GM18909 (cell line): ENCODE measurements around the gene HES4.
"Not testable (repeated sequence)": the region's sequence is repeated elsewhere in the genome, so short reads cannot be mapped to it uniquely, and the experiment has no call there.

Experiments
- ATAC-seq: cut with Tn5 transposase; IDR thresholded peaks from one replicate; pipeline ENCODE4 v1.9.1; 2021; ENCODE audit warnings: mild to moderate bottlenecking; ENCODE audit not compliant: unreplicated experiment, poor library complexity

Gene HES4

DNA sequence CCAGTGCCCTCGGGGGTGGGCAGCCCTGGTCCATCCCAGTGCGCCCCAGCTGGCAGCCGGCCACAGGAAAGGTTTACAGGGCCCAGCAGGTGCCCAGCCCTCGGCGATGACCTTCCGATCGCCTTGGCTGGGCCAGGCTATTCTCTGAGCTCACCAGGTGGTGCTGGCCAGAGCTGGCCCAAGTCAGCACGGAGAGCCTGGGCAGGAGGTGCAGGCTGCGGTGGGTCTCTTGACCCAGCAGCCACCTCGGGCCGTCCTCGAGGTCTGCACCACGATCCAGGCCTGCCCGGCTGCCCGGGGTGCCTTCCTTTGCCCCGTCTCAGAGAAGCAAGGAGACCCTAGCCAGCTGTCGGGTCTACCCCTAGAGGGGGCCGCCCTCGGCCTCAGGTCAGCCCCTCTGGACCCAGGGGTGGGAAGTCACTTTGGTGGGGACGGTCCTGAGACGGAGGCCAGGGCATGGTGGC is 18.4 kb downstream of the HES4 start:
- ATAC-seq = no peak

DNA sequence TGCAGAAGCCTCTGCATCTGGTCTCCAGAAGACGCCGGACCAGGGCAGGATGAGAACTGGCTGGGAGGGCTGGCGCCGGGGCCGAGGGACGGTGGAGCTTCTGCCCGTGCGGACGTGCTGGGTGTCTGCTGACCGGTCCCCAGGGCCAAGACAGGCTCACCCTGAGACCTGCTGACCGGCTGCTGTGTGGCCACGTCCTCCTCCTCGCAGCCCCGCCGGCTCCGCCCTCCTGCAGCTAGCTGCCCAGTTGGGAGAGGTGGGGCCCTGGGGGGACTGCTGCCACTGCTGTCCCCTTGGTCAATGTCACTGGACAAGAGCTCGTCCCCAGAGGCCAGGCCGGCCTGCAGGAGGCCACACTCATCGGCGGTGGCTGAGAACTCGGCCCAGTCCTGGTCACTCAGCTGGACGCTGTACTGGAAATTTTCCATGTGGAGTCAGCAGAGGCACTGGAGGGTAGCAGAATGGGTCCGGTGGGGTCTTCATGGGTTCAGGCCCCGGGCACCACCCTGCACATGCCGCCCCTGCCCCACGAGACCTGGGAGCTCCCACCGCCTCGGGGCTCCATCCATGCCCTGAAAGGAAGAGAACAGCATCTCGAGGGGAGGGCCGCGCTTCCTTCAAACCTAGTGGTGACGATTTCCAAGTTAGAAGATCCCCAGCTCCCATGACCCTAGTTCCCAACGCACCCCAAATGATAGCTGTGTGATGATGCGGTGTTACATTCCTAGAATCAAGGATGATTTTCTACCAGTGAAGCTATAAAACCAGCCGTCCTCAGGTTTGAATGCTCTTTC is 19.1 kb downstream of the HES4 start:
- ATAC-seq = no peak

DNA sequence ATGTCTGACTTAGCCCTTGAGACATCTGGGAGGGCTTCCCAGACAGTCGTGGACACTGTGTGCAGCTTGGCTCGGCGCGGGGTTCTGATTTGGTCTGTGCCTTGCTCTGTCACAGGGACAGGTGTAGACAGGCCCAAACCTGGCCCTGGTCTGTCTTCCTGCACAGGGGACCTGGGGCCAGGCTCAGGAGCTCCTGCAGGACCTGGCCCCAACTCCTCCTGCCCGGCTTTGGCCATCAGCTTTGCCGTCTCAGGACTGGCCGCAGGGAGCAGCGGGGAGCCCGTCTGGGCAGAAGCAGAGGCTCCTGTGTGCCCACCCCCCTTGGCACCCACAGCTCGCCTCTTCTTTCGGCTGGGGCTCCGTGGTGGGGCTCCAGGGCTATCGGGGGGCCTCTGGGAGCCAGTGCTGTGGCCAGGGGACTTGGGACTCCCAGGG is 19.7 kb downstream of the HES4 start:
- no peak for ATAC-seq

DNA sequence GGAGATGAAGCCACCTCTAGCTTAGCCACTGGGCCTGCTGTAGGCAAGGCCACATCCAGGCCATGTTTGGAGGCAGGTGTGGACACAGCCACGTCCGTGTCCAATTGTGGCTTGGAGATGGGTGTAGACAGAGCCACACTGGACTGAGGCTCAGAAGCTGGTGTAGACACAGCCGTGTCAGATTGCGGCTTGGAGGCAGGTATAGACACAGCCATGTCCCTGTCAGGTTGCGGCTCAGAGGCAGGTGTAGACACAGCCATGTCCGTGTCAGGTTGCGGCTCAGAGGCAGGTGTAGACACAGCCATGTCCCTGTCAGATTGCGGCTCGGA is 20.2 kb downstream of the HES4 start:
- ATAC-seq = no peak

DNA sequence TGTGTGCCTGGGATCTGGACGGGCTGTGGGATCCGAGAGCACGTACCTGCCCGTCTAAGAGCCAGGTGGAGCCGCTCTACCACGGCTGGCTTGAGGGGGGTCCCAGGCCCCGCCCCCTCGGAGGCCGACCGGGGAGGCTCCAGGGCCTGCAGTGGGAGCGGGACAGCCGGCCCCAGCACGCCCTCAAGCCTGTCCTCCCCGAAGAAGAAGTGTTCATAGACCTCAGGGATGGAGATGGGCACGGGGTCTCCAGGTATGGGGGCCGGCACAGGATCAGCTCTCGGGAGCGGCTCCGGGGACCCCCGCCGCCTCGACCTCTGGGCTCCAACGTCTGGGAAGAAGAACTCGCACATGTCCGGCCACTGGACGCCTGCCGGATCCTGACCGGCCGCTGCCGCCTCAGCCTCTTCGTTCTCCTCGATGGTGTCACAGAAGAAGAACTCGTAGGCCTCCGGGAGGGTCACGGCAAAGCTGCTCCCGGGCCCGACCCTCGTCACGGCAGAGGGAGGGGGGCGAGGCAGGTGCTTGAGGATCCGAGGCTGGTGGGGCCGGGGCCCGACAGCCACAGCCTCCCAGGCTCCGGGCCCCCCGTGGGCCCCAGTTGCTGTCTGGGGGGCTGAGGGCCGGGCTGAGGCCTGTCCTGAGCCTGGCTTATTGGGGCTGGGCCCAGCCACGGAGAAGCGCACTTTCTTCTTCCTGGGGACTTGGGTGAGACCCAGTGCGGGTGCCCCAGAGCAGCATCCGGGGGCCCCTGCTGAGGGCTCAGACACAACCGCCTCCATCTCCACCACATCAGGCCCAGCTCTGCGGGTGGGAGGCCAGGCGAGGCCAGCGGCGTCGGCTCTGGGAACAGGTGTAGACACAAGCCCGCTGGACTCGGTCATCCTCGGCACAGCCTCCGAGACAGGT is 20.8 kb downstream of the HES4 start:
- ATAC-seq = no peak

DNA sequence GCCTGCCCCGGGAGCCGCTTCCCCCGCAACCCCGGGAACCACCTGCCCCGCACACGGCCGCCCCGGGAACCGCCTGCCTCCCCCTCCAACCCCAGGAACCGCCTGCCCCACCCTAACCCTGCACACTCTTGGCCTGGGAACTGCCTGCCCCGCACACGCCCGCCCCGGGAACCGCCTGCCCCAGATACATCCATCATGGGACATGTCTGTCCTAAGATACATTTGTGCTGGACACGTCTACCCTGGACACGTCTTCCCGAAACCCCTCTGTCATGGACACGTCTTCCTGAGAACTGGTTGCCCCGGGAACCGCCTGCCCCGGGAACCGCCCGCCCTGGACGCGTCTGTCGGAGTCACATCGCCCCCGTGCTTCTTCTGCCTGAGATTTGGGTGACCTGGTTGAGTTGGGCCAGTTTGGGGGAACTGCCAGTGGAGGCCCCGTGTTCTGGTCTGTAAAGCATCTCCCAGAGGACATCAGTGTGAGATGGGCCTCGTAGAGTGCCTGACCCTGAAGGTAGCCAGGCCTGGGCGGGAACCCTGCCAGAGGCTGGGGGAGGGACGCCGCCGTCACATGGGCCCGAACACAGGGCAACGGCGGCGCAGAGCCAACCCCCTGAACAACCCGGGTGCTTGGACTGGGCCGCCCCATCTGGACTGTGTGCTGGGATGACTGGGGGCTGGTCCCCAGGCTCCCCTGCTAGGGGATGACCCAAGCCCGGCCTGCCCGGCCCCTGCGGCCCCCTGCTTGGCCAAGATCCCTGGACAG is 21.6 kb downstream of the HES4 start:
- ATAC-seq = no peak

DNA sequence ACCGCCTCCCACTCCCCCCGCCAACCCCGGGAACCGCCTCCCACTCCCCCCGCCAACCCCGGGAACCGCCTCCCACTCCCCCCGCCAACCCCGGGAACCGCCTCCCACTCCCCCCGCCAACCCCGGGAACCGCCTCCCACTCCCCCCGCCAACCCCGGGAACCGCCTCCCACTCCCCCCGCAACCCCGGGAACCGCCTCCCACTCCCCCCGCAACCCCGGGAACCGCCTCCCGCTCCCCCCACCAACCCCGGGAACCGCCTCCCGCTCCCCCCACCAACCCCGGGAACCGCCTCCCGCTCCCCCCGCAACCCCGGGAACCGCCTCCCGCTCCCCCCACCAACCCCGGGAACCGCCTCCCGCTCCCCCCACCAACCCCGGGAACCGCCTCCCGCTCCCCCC is 23.1 kb downstream of the HES4 start:
- not testable (repeated sequence) for ATAC-seq

DNA sequence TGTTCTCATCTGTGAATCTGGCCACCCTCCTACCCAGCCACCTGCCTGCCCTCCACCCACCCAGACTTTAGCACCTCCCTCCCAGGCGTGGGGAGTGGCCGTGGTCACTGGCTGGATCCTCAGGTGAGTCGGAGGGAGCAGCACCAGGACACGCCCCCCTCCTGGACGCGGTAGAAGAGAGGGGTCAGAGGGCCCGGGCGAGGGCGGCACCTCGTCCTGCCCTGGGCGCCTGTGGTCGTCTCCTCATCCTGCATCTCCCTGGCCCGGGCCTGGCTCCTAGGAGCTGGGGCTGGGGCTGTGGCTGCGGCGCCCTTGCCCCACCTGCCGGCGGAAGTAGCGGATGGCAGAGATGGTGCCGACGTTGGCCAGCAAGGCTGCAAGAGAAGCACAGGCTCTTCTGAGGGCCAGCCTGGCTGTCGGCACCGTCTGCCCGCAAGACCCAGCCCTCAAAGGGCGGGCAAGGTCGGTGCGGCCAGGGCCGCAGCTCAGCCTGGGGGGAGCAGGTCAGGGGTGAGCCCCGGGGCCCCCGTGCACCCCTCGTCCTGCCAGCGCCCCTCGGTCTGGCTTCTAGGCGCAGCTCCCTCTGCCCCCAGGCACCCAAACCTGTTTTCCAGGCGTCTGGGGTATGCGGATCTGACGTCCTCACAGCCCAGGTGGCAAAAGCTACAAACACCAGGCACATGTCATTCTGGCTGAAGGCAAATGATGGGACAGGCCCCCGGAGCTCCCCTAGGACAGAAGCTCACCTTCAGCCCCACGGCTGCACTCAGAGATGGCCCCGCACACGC is 23.8 kb downstream of the HES4 start:
- ATAC-seq = no peak

DNA sequence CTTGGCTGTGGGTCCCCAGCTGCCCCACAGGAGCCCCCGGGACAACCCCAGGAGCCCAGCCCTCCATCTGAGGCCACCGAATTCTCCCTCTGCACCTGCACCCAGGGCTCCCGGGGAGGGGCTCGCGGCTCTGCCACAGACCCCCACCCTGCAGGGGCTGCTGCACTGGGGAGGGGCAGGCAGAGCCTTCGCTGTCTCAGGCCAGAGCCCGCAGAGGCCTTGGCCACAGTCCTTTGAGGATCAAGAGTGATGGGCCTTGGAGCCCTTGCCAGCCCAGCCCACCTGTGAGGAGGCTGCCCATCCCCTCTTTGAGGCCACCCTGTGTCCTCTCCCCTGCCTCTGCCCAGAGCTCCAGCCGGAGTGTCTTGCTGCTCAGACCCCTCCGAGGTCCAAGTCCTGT is 24.5 kb downstream of the HES4 start:
- ATAC-seq = no peak

DNA sequence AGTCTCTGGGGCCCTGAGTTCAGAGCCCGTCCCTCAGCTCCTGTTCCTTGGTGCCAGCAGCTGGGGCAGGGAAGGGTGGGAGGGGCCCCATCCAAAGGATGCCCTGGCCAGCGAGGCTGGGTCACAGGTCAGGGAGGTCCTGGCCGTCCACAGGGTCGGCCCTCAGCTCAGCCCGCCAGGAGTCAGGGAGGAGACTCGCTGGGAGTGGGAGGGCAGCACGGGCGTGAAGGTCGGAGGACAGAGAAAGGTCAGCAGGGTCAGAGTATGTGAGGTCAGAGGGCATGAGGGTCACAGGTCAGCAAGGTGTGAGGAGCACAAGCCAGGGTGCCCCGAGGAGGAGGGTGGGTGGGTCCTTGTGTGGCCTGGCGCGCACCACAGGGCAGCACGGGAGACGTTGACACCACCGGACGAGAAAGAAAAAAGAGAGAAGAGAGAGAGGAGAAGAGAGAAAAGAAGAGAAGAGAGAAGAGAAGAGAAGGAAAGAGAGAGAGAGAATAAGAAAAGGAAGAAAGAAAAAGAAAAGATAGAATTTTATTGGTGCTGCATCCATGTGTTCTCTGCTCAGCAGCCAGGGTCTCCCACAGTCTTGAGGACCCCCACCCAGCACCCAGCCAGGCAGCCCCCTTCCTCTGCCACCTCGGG is 25.1 kb downstream of the HES4 start:
- no peak for ATAC-seq

DNA sequence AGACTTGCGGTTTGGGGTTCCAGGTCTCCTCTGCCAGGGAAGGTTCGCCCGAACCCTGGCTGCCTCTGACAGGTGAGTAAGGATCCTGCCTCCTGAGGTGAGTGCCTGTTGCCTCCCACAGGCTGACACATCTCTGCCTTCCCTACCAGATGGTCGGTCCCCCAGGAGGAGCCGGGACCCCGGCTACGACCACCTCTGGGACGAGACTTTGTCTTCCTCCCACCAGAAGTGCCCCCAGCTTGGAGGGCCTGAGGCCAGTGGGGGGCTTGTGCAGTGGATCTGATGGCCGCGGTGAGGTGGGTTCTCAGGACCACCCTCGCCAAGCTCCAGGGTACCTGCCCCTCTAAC is 25.6 kb downstream of the HES4 start:
- no peak for ATAC-seq

DNA sequence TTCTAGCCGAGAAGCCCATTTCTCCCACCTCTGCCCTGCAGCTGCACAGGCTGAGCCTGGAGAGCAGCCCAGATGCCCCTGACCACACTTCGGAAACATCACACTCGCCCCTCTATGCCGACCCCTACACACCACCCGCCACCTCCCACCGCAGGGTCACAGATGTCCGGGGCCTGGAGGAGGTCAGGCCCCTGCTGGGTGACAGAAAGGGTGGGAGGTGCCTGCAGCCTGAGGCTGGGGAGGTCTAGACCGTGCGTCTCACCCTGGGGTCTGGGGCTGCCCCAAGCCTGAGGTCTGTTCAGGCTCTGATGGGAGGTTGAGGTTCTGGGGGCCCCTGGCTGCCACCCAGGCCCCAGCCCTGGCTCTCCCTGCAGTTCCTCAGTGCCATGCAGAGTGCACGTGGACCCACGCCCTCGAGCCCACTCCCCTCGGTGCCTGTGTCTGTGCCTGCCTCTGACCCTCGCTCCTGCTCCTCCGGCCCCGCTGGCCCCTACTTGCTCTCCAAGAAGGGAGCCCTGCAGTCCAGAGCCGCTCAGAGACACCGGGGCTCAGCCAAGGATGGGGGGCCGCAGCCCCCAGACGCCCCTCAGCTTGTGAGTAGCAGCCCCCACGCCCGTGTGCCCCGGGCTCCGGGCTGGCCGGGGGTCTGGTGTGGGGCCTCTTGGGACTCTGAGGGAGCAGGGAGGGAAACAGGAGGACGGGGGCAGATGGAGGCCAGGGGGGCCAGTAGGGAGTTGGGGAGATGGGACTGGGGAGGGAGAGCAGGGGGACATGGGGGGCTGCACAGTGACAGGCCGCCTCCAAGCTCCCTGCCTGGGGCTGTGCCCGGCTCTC is 26.2 kb downstream of the HES4 start:
- ATAC-seq = no peak

DNA sequence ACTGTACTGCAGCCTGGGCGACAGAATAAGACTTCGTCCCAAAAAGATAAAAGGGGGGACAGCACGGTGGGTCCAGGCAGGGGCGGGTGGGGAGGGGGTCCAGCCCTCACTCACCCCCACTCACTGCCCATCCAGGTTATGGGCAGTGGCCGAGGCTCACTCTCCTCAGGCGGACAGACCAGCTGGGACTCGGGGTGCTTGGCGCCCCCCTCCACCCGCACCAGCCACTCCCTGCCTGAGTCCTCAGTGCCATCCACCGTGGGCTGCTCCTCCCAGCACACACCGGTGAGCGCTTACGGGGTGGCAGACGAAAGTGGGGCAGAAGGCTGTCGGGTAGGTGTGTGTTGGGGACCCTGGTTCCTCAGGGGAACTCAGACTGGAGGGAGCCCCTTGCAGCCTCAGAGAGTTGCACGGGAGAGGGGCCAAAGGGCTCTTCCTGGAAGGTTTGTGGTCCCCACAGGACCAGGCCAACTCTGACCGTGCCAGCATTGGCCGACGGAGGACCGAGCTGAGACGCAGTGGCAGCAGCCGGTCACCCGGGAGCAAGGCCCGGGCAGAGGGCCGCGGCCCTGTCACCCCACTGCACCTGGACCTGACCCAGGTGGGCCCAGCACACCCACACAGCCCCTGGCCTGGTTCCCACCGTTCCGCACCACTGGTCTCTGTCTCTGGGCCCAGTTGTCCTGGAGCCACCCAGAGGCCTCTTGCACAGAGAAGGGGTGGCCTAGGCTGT is 27.0 kb downstream of the HES4 start:
- no peak for ATAC-seq

DNA sequence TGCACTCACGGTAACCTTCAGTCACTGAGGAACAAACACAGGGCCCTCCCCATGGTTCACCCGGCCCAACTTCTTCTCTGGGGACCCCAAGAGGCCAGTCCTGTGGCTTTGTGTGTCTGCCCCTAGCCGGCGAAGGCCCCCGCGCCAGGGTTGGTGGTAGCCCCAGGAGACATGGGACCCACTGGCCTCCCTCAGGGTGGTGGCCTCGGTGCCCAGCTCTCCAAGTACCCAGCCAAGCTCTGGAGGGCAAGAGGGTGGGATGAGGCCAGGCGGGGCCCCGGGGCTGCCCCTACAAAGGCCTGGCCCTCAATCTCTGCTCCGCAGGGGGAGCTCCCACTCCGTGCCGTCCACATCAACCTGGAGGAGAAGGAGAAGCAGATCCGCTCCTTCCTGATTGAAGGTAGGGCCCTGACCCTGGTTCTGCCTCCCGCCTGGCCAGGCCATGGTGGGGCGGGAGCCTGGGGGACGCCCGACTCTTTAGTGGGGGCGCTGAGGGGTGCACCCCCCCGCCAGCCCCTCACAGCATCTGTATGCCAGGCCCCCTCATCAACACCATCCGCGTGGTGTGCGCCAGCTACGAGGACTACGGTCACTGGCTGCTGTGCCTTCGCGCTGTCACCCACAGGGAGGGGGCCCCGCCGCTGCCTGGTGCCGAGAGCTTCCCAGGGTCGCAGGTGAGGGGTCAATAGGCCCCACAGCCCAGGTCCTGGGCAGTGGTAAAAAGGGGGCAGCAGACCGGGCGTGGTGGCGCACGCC is 28.0 kb downstream of the HES4 start:
- ATAC-seq = no peak

DNA sequence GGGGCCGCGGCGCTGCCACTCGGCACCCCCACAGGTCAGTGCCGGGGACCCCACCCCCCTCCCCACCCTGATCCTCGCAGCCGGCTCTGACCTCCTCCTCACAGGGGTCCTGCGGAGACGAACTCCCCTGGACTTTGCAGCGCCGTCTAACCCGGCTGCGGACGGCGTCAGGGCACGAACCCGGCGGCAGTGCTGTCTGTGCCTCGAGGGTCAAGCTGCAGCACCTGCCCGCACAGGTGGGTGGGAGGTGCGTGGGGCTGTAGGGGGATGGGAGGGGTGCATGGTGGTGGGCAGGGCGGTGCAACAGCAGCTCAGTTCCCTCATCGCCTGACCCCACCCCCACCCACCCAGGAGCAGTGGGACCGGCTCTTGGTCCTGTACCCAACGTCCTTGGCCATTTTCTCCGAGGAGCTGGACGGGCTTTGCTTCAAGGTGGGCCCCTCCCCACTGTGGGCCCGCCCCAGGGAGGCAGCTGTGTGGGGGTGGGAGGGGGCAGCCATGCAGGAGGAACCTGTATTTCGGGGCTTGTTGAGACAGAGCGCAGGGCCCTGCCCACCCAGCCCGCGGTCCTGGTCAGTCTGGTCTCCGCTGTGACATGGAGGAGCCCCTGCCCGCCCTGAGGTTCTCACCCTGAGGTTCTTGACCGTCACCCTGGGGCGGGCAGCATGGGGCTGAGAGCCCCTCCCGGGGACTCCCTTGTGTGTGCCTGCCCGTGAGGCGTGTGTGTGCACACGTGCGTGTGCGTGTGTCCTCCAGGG is 28.7 kb downstream of the HES4 start:
- no peak for ATAC-seq

DNA sequence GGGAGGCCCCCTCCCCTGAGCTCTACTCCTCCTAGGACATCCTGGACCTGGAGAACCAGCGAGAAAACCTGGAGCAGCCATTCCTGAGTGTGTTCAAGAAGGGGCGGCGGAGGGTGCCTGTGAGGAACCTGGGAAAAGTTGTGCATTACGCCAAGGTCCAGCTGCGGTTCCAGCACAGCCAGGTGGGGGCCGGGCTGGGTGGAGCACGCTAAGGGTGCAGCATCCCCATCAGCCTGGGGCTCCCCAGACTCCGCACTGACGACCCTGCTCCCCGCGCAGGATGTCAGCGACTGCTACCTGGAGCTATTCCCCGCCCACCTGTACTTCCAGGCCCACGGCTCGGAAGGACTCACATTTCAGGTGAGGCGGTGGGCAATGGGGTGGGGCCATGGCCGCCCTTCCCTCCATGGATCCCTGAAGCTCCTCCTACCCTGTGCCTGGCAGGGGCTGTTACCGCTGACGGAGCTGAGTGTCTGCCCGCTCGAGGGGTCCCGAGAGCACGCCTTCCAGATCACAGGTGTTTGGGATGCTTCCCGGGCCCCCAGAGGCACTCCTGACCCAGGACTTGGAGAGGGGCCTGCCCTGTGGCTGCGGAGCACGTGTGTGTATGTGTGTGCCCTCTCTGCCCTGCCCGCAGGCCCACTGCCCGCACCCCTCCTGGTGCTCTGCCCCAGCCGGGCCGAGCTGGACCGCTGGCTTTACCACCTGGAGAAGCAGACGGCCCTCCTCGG is 29.5 kb downstream of the HES4 start:
- ATAC-seq = no peak
